Measurements from ENCODE around the gene C12orf50.

- TF ChIP-seq CTCF (IDR thresholded peaks at IDR 0.05) (no peak), POLR2A (IDR thresholded peaks at IDR 0.05; ENCODE audit: low read depth) (no peak), POLR2AphosphoS5 (IDR thresholded peaks at IDR 0.05) (no peak), EP300 (IDR thresholded peaks at IDR 0.05) (no peak)
Observed at GRCh38 chr12:87975879-87976278, 53.3 kb downstream of the C12orf50 start.

Measured in esophagus muscularis mucosa (tissue), 4 donors.